A673 (cell line): ENCODE data around the gene BBX.

Source experiments
- EZH2 ChIP-seq: fragments of 200-600 bp; sonication (generic); IDR thresholded peaks from 2 replicates; pipeline ENCODE4 v1.6.1; 2017; ENCODE audit warnings: borderline replicate concordance, low read depth, mild to moderate bottlenecking, mixed read lengths, antibody characterized with exemption, low read length; ENCODE audit not compliant: poor library complexity, severe bottlenecking
- TF ChIP-seq, protein P1 (sequence below): fragments of 300-800, 200-600 bp; sonication (generic); conservative IDR thresholded peaks from 2 replicates; pipeline ENCODE4 v1.5.1; 2017; ENCODE audit warnings: low read depth, mild to moderate bottlenecking, antibody characterized with exemption, low read length, moderate library complexity, mixed read lengths

DNA sequence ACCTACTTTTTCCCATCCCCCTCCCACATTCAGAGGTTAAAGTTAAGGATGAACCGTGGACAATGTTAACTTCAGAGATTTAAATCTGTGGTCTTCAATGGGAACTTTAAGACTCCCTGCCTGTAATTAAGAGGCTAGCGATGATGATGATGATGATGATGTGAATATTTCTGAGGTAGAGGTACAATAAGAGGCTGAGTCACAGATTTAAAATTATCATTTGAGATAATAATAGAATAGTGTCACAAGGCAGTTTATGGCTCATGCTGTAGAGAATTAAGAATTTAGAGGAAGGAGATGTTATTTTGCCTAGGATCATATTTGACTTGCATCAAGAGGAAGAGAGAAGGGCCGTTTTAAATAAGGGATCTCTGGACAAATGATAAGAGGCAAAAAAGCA lies 146.2 kb downstream of the BBX start:
- TF ChIP-seq, protein P1, sequence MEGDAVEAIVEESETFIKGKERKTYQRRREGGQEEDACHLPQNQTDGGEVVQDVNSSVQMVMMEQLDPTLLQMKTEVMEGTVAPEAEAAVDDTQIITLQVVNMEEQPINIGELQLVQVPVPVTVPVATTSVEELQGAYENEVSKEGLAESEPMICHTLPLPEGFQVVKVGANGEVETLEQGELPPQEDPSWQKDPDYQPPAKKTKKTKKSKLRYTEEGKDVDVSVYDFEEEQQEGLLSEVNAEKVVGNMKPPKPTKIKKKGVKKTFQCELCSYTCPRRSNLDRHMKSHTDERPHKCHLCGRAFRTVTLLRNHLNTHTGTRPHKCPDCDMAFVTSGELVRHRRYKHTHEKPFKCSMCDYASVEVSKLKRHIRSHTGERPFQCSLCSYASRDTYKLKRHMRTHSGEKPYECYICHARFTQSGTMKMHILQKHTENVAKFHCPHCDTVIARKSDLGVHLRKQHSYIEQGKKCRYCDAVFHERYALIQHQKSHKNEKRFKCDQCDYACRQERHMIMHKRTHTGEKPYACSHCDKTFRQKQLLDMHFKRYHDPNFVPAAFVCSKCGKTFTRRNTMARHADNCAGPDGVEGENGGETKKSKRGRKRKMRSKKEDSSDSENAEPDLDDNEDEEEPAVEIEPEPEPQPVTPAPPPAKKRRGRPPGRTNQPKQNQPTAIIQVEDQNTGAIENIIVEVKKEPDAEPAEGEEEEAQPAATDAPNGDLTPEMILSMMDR: no peak
- TF ChIP-seq EZH2: no peak
